H1 (cell line): Measurements from ENCODE around the gene GDNF. TPM values are rescaled to one million over a fixed set of nuclear protein-coding genes. Genes with fewer than 3 reads are reported as not detected.

Source experiments
- EP300 ChIP-seq, 2 experiments: IDR thresholded peaks; 1 replicate in 1 of 2; 2 replicates in 1 of 2; pipeline ENCODE4 v1.6.1; 2011 to 2012; ENCODE audit warnings: low read depth in 2 of 2, low read length in 2 of 2, mild to moderate bottlenecking in 2 of 2, borderline replicate concordance in 1 of 2, inconsistent platforms in 1 of 2, moderate library complexity in 1 of 2
- EZH2 ChIP-seq: fragments of 200-600 bp; sonication (generic); IDR thresholded peaks from 2 replicates; pipeline ENCODE4 v1.7.1; 2012; ENCODE audit warnings: low read depth, mild to moderate bottlenecking, moderate library complexity, low read length, inconsistent platforms; ENCODE audit not compliant: severe bottlenecking
- HDAC6 ChIP-seq: IDR thresholded peaks from one replicate; pipeline ENCODE4 v1.7.1; 2012; ENCODE audit warnings: low read depth, mild to moderate bottlenecking, inconsistent platforms, low read length, moderate library complexity
- KDM1A ChIP-seq: fragments of 200-600, 300-600 bp; sonication (generic); IDR thresholded peaks from 2 replicates; pipeline ENCODE4 v1.7.1; 2016; ENCODE audit warnings: mild to moderate bottlenecking, low read length, borderline replicate concordance
- POLR2AphosphoS5 ChIP-seq: IDR thresholded peaks from 2 replicates; pipeline ENCODE4 v1.6.1; 2011; ENCODE audit warnings: low read depth, low read length
- SP1 ChIP-seq: IDR thresholded peaks from 2 replicates; pipeline ENCODE4 v1.6.1; 2011; ENCODE audit warnings: low read depth, low read length
- TBP ChIP-seq: IDR thresholded peaks from 2 replicates; pipeline ENCODE4 v1.6.1; 2011; ENCODE audit warnings: low read depth, low read length, improper control_type of control experiment
- polyA plus RNA-seq, 7 experiments: library from polyadenylated mRNA; depleted of rRNA in 3 of 7; stranded (reverse) in 5 of 7; unstranded in 2 of 7; fragments of >200 nt in 5 of 7; fragments of 200-250 nt in 2 of 7; gene quantifications; 1 replicate in 5 of 7; 2 replicates in 1 of 7; 4 replicates in 1 of 7; pipeline versions ENCODE4 v1.2.1 to v1.2.3, GENCODE V29; 2011 to 2013; ENCODE audit warnings: missing spikeins in 2 of 7, mixed read lengths in 2 of 7
- total RNA-seq: library from RNA; stranded (reverse); fragmentation: NEBNext Ultra II Directional; extraction: Animal tissue kit (Norgen Biotek cat#: 25700); gene quantifications from 2 replicates; pipeline ENCODE4 v1.2.1, GENCODE V29; 2021
- TF ChIP-seq, protein P1 (sequence below): fragments of 300-600 bp; sonication (generic); IDR thresholded peaks from 2 replicates; pipeline ENCODE4 v1.7.1; 2012; ENCODE audit warnings: low read length, moderate library complexity, mild to moderate bottlenecking, inconsistent platforms; ENCODE audit not compliant: insufficient replicate concordance
- TF ChIP-seq, protein P2 (sequence below), 3 experiments: IDR thresholded peaks; 1 replicate in 2 of 3; 2 replicates in 1 of 3; pipeline versions ENCODE4 v1.5.1 to v1.6.1; 2011; ENCODE audit warnings: low read length in 3 of 3, mild to moderate bottlenecking in 3 of 3, inconsistent platforms in 2 of 3, low read depth in 1 of 3, moderate library complexity in 1 of 3; ENCODE audit not compliant: insufficient read depth in 1 of 3; ENCODE audit errors: control extremely low read depth in 1 of 3

Gene GDNF
- total and polyA plus RNA-seq, 2 of the 8 experiments (the other 6 are each of a cell fraction or from before 2014, with no cell fraction given) = 0.15 to 2.0 TPM

DNA sequence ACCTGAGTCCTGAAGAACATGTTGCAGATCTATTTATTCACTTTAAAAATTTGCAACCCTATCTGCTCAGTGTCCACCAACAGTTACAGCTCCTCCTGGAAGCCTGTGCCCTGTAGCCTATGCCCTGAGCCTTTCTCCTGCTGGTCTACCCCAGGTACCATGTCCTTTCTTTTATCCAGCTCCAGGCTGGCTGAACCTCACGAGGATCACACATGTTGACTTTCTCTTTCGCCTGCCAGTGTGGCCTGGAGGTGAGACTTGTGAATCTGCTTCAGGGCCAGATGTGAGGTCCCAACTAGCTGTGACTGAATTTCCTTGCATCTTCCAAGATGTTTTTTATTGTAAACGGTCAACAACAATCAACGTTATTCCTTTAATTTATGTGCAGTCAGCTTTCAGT is 70.7 kb downstream of the GDNF start (continued):
- TF ChIP-seq, protein P1, sequence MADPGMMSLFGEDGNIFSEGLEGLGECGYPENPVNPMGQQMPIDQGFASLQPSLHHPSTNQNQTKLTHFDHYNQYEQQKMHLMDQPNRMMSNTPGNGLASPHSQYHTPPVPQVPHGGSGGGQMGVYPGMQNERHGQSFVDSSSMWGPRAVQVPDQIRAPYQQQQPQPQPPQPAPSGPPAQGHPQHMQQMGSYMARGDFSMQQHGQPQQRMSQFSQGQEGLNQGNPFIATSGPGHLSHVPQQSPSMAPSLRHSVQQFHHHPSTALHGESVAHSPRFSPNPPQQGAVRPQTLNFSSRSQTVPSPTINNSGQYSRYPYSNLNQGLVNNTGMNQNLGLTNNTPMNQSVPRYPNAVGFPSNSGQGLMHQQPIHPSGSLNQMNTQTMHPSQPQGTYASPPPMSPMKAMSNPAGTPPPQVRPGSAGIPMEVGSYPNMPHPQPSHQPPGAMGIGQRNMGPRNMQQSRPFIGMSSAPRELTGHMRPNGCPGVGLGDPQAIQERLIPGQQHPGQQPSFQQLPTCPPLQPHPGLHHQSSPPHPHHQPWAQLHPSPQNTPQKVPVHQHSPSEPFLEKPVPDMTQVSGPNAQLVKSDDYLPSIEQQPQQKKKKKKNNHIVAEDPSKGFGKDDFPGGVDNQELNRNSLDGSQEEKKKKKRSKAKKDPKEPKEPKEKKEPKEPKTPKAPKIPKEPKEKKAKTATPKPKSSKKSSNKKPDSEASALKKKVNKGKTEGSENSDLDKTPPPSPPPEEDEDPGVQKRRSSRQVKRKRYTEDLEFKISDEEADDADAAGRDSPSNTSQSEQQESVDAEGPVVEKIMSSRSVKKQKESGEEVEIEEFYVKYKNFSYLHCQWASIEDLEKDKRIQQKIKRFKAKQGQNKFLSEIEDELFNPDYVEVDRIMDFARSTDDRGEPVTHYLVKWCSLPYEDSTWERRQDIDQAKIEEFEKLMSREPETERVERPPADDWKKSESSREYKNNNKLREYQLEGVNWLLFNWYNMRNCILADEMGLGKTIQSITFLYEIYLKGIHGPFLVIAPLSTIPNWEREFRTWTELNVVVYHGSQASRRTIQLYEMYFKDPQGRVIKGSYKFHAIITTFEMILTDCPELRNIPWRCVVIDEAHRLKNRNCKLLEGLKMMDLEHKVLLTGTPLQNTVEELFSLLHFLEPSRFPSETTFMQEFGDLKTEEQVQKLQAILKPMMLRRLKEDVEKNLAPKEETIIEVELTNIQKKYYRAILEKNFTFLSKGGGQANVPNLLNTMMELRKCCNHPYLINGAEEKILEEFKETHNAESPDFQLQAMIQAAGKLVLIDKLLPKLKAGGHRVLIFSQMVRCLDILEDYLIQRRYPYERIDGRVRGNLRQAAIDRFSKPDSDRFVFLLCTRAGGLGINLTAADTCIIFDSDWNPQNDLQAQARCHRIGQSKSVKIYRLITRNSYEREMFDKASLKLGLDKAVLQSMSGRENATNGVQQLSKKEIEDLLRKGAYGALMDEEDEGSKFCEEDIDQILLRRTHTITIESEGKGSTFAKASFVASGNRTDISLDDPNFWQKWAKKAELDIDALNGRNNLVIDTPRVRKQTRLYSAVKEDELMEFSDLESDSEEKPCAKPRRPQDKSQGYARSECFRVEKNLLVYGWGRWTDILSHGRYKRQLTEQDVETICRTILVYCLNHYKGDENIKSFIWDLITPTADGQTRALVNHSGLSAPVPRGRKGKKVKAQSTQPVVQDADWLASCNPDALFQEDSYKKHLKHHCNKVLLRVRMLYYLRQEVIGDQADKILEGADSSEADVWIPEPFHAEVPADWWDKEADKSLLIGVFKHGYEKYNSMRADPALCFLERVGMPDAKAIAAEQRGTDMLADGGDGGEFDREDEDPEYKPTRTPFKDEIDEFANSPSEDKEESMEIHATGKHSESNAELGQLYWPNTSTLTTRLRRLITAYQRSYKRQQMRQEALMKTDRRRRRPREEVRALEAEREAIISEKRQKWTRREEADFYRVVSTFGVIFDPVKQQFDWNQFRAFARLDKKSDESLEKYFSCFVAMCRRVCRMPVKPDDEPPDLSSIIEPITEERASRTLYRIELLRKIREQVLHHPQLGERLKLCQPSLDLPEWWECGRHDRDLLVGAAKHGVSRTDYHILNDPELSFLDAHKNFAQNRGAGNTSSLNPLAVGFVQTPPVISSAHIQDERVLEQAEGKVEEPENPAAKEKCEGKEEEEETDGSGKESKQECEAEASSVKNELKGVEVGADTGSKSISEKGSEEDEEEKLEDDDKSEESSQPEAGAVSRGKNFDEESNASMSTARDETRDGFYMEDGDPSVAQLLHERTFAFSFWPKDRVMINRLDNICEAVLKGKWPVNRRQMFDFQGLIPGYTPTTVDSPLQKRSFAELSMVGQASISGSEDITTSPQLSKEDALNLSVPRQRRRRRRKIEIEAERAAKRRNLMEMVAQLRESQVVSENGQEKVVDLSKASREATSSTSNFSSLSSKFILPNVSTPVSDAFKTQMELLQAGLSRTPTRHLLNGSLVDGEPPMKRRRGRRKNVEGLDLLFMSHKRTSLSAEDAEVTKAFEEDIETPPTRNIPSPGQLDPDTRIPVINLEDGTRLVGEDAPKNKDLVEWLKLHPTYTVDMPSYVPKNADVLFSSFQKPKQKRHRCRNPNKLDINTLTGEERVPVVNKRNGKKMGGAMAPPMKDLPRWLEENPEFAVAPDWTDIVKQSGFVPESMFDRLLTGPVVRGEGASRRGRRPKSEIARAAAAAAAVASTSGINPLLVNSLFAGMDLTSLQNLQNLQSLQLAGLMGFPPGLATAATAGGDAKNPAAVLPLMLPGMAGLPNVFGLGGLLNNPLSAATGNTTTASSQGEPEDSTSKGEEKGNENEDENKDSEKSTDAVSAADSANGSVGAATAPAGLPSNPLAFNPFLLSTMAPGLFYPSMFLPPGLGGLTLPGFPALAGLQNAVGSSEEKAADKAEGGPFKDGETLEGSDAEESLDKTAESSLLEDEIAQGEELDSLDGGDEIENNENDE = no peak
- TF ChIP-seq SP1 (no peak), KDM1A (no peak), EP300 (IDR thresholded peaks at IDR 0.05; ENCODE audit: borderline replicate concordance in 1 of 2, low read depth in 2 of 2, low read length in 2 of 2) (no peak), HDAC6 (no peak), EZH2 (no peak), POLR2AphosphoS5 (no peak), TBP (no peak)
- TF ChIP-seq, protein P2, sequence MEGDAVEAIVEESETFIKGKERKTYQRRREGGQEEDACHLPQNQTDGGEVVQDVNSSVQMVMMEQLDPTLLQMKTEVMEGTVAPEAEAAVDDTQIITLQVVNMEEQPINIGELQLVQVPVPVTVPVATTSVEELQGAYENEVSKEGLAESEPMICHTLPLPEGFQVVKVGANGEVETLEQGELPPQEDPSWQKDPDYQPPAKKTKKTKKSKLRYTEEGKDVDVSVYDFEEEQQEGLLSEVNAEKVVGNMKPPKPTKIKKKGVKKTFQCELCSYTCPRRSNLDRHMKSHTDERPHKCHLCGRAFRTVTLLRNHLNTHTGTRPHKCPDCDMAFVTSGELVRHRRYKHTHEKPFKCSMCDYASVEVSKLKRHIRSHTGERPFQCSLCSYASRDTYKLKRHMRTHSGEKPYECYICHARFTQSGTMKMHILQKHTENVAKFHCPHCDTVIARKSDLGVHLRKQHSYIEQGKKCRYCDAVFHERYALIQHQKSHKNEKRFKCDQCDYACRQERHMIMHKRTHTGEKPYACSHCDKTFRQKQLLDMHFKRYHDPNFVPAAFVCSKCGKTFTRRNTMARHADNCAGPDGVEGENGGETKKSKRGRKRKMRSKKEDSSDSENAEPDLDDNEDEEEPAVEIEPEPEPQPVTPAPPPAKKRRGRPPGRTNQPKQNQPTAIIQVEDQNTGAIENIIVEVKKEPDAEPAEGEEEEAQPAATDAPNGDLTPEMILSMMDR (IDR thresholded peaks at IDR 0.05; ENCODE audit: control extremely low read depth in 1 of 3, insufficient read depth in 1 of 3, low read depth in 1 of 3, low read length in 3 of 3) = no peak
